Transverse colon (tissue), 4 donors: ENCODE results near the gene CDH18. TPM values are rescaled to one million over a fixed set of nuclear protein-coding genes. Genes with fewer than 3 reads are reported as not detected.

ENCODE experiments used
- DNase-seq: peaks from one replicate; pipeline ENCODE4 v3.0.0-alpha.2; 2019
- H3K27ac ChIP-seq, 4 donors: fragments of 200-600 bp; sonication (generic); 2 replicates each; pipeline ENCODE4 v1.5.1; 2016 to 2018; ENCODE audit warnings: inconsistent platforms in 4 of 4
- H3K27me3 ChIP-seq: fragments of 200-600 bp; sonication (generic); 2 replicates; pipeline ENCODE4 v1.5.1; 2017; ENCODE audit warnings: inconsistent platforms
- H3K36me3 ChIP-seq, 4 donors: fragments of 200-600 bp; sonication (generic); 2 replicates each; pipeline ENCODE4 v1.5.1; 2017 to 2019; ENCODE audit warnings: inconsistent platforms in 4 of 4
- H3K4me1 ChIP-seq, 4 donors: fragments of 200-600 bp; sonication (generic); 2 replicates each; pipeline ENCODE4 v1.5.1; 2017 to 2020; ENCODE audit warnings: inconsistent platforms in 4 of 4
- H3K4me3 ChIP-seq, 4 donors: fragments of 200-600 bp; sonication (generic); 1 replicate in 1 of 4; 2 replicates in 3 of 4; pipeline versions ENCODE4 v1.5.1 to v1.6.1; 2017 to 2019; ENCODE audit warnings: inconsistent platforms in 4 of 4
- H3K9me3 ChIP-seq, 2 donors: fragments of 200-600 bp; sonication (generic); 2 replicates each; pipeline ENCODE4 v1.5.1; 2017 to 2019; ENCODE audit warnings: inconsistent platforms in 2 of 2
- EP300 ChIP-seq: sonication (generic); formaldehyde crosslinking; IDR thresholded peaks from one replicate; pipeline ENCODE4 v1.6.1; 2017; ENCODE audit warnings: antibody characterized with exemption, low read depth
- POLR2A ChIP-seq: fragments of 450-650 bp; IDR thresholded peaks from one replicate; pipeline ENCODE4 v1.6.1; 2016; ENCODE audit warnings: antibody characterized with exemption, mild to moderate bottlenecking, moderate library complexity
- POLR2AphosphoS5 ChIP-seq, 3 donors: sonication (generic); formaldehyde crosslinking; IDR thresholded peaks; one replicate each; pipeline ENCODE4 v1.6.1; 2016; ENCODE audit warnings: antibody characterized with exemption in 3 of 3
- WGBS, 2 donors: methylation state at CpG; one replicate each; pipeline ENCODE4 v1.1.5; 2018; ENCODE audit warnings: low coverage in 1 of 2; 5-methylcytosine and 5-hydroxymethylcytosine counted together
- in situ Hi-C, 4 donors: fragments of 200-750 bp; cut with MboI; loops; one replicate each; pipeline versions ENCODE4 v1.15.0 to v1.15.1; 2017; ENCODE audit warnings: low sequenced_read_pairs in 3 of 4, low pct_ligation_motif_present in 1 of 4, low pct_unique_long_range_greater_than_20kb in 1 of 4
- intact Hi-C: fragments of 100-400 bp; cut with DNase I; formaldehyde crosslinking; loops from one replicate; pipeline ENCODE4 v1.15.1; 2023; ENCODE audit warnings: low total_unique reads
- total RNA-seq, 4 donors: library from RNA; depleted of rRNA; stranded (reverse); fragments of >200 nt; gene quantifications; one replicate each; pipeline ENCODE4 v1.1.0, GENCODE V29; 2016
- TF ChIP-seq, protein P1 (sequence below), 5 experiments: fragments of 200-600 bp in 3 of 5; fragments of 450-650 bp in 2 of 5; sonication (generic) in 3 of 5; IDR thresholded peaks; 1 replicate in 2 of 5; 2 replicates in 3 of 5; pipeline ENCODE4 v1.5.1; 2016 to 2017; ENCODE audit warnings: antibody characterized with exemption in 5 of 5, inconsistent platforms in 3 of 5, mild to moderate bottlenecking in 2 of 5, moderate library complexity in 1 of 5

Gene CDH18
- total RNA-seq, 4 donors from 2014 or later = not detected

DNA sequence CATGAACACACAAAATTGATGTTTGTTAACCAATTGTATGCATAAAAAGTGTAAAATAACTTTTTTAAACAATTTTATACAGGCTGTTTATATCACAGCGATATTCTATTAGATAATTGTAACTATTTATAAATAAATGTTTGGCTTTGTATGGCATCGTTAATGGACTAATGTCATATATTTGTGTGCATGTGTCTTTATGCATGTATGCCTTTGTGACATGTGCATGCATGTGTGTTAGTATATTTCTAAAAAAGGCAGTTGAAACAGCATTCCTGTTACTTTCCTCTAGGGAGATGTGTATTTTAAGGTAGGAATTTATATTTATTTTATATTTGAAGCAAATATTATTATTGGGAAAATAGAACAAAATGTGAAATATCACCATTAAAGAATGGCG is 268.9 kb downstream of the CDH18 start:
- in situ Hi-C loops = no loop called here
- WGBS, 2 donors = 54 to 56% methylated on average over 3 of the region's 3 CpGs
- TF ChIP-seq, protein P1, sequence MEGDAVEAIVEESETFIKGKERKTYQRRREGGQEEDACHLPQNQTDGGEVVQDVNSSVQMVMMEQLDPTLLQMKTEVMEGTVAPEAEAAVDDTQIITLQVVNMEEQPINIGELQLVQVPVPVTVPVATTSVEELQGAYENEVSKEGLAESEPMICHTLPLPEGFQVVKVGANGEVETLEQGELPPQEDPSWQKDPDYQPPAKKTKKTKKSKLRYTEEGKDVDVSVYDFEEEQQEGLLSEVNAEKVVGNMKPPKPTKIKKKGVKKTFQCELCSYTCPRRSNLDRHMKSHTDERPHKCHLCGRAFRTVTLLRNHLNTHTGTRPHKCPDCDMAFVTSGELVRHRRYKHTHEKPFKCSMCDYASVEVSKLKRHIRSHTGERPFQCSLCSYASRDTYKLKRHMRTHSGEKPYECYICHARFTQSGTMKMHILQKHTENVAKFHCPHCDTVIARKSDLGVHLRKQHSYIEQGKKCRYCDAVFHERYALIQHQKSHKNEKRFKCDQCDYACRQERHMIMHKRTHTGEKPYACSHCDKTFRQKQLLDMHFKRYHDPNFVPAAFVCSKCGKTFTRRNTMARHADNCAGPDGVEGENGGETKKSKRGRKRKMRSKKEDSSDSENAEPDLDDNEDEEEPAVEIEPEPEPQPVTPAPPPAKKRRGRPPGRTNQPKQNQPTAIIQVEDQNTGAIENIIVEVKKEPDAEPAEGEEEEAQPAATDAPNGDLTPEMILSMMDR (IDR thresholded peaks at IDR 0.05) = no peak
- TF ChIP-seq POLR2A = no peak
- TF ChIP-seq POLR2AphosphoS5 (IDR thresholded peaks at IDR 0.05) = no peak
- TF ChIP-seq EP300 = no peak
- H3K9me3 ChIP-seq = no peaks in the 10 kb centered on the region
- no peak overlapping the region for H3K27ac ChIP-seq
- no peak for DNase-seq
- no peaks in the 10 kb centered on the region for H3K4me1 ChIP-seq
- no peaks in the 10 kb centered on the region for H3K27me3 ChIP-seq
- H3K36me3 ChIP-seq = no peaks in the 10 kb centered on the region
- no peak overlapping the region for H3K4me3 ChIP-seq
- intact Hi-C loops = no loop called here

DNA sequence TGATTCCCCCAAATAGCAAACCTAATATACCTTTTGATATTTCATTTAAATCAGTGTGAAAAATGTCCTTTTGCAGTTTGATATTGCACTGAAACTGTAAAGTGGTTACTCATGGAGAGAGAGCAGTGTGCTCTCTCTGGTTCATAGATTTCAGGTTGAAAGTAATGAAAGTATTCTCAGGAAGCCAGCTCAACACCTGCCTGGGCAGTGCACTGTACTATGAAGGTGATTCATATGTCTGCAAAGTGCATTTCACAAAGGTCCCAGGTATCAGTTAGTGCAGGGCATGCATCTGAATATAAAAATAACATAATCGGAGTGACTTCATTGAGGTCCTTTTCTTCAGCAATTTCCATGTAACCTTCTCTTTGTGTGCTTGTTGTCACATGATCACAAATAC is 274.3 kb downstream of the CDH18 start:
- Histone ChIP-seq H3K27me3 (no peaks in the 10 kb centered on the region), H3K9me3 (peaks cover 0 to 3% of the 10 kb centered on the region in 2 donors), H3K36me3 (no peaks in the 10 kb centered on the region), H3K4me1 (no peaks in the 10 kb centered on the region), H3K27ac (no peak overlapping the region), H3K4me3 (no peak overlapping the region)
- 75 to 86% methylated on average over 1 of the region's 1 CpG for WGBS, 2 donors
- no peak for TF ChIP-seq POLR2AphosphoS5 (IDR thresholded peaks at IDR 0.05)
- TF ChIP-seq POLR2A = no peak
- TF ChIP-seq, protein P1 (IDR thresholded peaks at IDR 0.05) = no peak
- DNase-seq = no peak
- in situ Hi-C loops = no loop called here
- intact Hi-C loops = no loop called here

DNA sequence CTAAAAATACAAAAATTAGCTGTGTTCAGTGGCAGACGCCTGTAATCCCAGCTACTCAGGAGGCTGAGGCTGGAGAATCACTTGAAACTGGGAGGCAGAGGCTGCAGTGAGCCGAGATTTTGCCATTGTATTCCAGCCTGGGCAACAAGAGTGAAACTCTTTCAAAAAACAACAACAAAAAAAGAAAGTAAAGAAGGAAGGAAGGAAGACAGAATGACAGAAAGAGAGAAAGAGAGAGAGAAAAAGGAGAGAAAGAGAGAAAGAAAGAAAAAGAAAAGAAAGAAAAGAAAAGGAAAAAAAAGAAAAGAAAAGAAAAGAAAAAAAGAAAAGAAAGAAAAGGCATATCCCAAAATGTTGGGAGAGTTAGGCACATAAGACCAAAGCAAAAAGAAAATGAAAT is 278.6 kb downstream of the CDH18 start:
- H3K36me3 ChIP-seq = no peaks in the 10 kb centered on the region
- no peaks in the 10 kb centered on the region for H3K27me3 ChIP-seq
- in situ Hi-C loops = no loop called here
- TF ChIP-seq POLR2AphosphoS5 (IDR thresholded peaks at IDR 0.05) = no peak
- TF ChIP-seq, protein P1 (IDR thresholded peaks at IDR 0.05) = no peak
- TF ChIP-seq POLR2A = no peak
- TF ChIP-seq EP300 = no peak
- intact Hi-C loops = no loop called here
- no peak overlapping the region for H3K27ac ChIP-seq
- H3K9me3 ChIP-seq = peaks cover 0 to 3% of the 10 kb centered on the region in 2 donors
- WGBS, 2 donors = 69 to 79% methylated on average over 2 of the region's 2 CpGs
- no peak for DNase-seq
- no peaks in the 10 kb centered on the region for H3K4me1 ChIP-seq
- no peak overlapping the region for H3K4me3 ChIP-seq

DNA sequence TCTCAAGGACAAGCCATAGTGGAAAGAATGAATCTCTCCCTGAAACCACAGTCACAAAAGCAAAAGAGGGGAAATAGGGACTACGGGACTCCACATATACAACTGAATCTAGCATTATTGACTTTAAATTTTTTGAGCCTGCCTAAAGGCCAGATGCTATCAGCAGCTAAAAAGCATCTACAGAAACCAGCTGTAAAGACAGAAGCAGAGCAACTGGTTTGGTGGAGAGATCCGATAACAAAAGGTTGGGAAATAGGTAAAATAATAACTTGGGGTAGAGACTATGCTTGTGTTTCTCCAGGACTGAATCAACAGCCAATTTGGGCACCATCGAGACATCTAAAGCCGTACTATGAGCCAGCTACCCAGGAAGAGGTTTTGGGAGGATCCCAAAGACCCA is 281.2 kb downstream of the CDH18 start:
- TF ChIP-seq POLR2AphosphoS5 (IDR thresholded peaks at IDR 0.05) = no peak
- TF ChIP-seq, protein P1 (IDR thresholded peaks at IDR 0.05) = no peak
- WGBS, 2 donors = 81 to 90% methylated on average over 2 to 4 of the region's 4 CpGs
- H3K9me3 ChIP-seq = no peaks in the 10 kb centered on the region
- no peaks in the 10 kb centered on the region for H3K4me1 ChIP-seq
- H3K36me3 ChIP-seq = no peaks in the 10 kb centered on the region
- no peaks in the 10 kb centered on the region for H3K27me3 ChIP-seq
- no peak overlapping the region for H3K4me3 ChIP-seq
- in situ Hi-C loops = no loop called here
- intact Hi-C loops = no loop called here
- no peak for DNase-seq
- no peak overlapping the region for H3K27ac ChIP-seq
